MG63 (cell line): ENCODE measurements around the gene MAP3K10. TPM values are rescaled to one million over a fixed set of nuclear protein-coding genes. Genes with fewer than 3 reads are reported as not detected.
"Not testable (repeated sequence)": the region's sequence is repeated elsewhere in the genome, so short reads cannot be mapped to it uniquely, and the experiment has no call there.

Experiments
- DNase-seq: peaks from one replicate; pipeline ENCODE4 v3.0.0-alpha.2; 2020
- H3K27me3 ChIP-seq: fragments of 250-450 bp; sonication (Bioruptor Pico); 2 replicates; pipeline ENCODE4 v1.5.1; 2020; ENCODE audit warnings: mild to moderate bottlenecking, moderate library complexity
- H3K36me3 ChIP-seq: fragments of 250-450 bp; sonication (Bioruptor Pico); 2 replicates; pipeline ENCODE4 v1.5.1; 2020; ENCODE audit warnings: mild to moderate bottlenecking, moderate library complexity
- H3K4me3 ChIP-seq: fragments of 250-450 bp; sonication (Bioruptor Pico); 2 replicates; pipeline ENCODE4 v1.5.1; 2020; ENCODE audit warnings: mild to moderate bottlenecking, moderate library complexity
- H3K9me3 ChIP-seq: fragments of 250-450 bp; sonication (Bioruptor Pico); 2 replicates; pipeline ENCODE4 v1.5.1; 2020; ENCODE audit warnings: mild to moderate bottlenecking, moderate library complexity
- total RNA-seq: library from RNA; depleted of rRNA; stranded (reverse); fragments of >200 nt; shearing (Covaris generic); gene quantifications from 2 replicates; pipeline ENCODE4 v1.2.3, GENCODE V29; 2014; ENCODE audit warnings: low replicate concordance

Gene MAP3K10
- total RNA-seq, 1 experiment from 2014 or later = 13.8 TPM

DNA sequence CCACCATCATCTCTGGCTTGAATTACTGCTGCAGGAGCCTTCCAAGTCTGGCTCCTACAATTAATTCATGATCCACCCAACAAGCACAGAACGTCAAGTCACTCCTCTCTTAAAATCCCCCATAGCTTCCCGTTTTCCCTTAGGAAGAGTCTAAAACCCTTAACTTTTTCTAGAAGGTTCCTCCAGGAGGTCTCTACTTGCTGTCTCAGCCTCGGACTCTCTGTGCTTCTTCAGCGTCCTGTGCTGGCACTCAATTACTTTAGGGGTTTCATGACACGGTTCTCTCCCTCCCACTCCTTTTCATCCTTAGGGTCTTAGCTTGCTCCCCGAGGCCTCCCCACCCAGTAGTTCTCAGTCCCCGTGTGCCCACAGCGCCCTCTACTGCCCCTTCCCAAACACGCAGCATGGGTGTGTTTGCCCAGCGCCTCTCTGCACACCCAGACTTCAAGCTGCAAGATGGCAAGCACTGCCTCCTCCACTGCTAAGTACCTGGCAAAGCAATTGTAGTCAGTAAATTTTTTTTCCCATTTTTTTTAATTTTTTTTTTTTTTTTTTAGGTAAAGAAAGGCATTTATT is 25.8 kb upstream of the MAP3K10 start:
- Histone ChIP-seq H3K9me3 (no peaks in the 10 kb centered on the region), H3K36me3 (no peaks in the 10 kb centered on the region), H3K4me3 (no peak overlapping the region), H3K27me3 (no peaks in the 10 kb centered on the region)
- peak; percentile 45 for DNase-seq

DNA sequence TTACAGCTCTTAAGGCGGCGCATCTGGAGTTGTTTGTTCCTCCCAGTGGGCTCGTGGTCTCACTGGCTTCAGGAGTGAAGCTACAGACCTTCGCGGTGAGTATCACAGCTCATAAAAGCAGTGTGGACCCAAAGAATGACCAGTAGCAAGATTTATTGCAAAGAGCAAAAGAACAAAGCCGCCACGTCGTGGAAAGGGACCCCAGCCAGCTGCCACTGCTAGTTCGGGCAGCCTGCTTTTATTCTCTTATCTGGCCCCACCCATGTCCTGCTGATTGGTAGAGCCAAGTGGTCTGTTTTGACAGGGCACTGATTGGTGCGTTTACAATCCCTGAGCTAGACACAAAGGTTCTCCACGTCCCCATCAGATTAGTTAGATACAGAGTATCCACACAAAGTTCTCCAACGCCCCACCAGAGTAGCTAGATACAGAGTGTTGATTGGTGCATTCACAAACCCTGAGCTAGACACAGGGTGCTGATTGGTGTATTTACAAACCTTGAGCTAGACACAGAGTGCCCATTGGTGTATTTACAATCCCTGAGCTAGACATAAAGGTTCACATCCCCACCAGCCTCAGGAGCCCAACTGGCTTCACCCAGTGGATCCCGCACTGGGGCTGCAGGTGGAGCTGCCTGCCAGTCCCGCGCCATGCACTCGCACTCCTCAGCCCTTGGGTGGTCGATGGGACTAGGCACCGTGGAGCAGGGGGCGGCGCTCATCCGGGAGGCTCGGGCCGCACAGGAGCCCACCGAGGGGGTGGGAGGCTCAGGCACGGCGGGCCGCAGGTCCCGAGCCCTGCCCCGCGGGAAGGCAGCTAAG is 21.5 kb upstream of the MAP3K10 start:
- not testable (repeated sequence) for H3K36me3 ChIP-seq, H3K9me3 ChIP-seq, DNase-seq, H3K27me3 ChIP-seq, H3K4me3 ChIP-seq

DNA sequence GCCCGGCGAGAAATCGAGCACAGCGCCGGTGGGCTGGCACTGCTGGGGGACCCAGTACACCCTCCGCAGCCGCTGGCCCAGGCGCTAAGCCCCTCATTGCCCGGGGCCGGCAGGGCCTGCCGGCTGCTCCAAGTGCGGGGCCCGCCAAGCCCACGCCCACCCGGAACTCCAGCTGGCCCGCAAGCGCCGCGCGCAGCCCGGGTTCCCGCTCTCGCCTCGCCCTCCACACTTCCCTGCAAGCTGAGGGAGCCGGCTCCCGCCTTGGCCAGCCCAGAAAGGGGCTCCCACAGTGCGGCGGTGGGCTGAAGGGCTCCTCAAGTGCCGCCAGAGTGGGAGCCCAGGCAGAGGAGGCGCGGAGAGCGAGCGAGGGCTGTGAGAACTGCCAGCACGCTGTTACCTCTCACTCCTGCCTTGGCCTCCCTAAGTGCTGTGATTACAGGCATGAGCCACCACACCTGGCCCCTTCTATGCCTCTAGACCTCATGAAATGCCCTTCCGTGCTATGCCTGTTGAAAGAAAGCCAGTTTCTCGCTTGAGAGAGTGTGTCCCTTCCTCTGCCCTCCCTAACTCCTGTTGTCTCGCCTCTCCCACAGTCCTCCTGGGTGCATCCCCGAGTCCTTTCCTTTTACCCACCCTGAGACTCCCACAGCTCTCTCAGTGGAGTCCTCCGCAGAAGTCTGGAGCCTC is 20.8 kb upstream of the MAP3K10 start:
- H3K27me3 ChIP-seq = not testable (repeated sequence)

DNA sequence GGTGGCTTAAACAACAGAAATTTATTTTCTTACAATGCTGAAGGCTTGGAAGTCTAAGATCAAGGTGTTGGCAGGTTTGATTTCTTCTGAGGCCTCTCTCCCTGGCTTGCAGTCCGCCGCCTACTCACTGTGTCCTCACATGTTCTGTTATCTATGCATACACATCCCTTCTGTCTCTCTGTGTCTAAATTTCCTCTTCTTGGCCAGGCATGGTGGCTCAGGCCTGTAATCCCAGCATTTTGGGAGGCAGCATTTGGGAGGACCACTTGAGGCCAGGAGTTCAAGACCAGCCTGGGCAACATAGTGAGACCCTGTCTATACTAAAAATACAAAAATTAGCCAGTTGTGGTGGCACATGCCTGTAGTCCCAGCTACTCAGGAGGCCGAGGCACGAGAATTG is 19.9 kb upstream of the MAP3K10 start:
- H3K4me3 ChIP-seq, DNase-seq, H3K27me3 ChIP-seq, H3K9me3 ChIP-seq, H3K36me3 ChIP-seq: not testable (repeated sequence)

More for the DNA sequence above, 20.8 kb upstream of the MAP3K10 start:
- H3K36me3 ChIP-seq, H3K4me3 ChIP-seq, H3K9me3 ChIP-seq, DNase-seq: not testable (repeated sequence)

DNA sequence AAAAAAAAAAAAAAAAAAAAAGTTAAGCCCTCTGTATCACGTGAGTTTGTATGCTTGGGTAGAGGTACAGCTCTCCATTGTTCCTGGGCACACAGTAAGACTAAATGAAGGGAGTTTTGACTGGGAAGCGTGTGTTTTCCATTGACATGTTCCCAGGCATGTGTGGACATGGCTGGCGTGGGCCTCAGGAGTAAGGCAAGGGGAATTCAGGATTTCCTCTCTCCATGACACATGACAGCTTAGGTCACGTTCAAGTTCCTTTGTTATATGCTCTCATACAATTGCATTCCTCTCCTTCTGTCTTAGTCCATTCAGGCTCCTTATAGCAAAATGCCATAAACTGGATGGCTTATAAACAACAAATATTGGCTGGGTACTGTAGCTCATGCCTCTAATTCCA is 17.1 kb upstream of the MAP3K10 start:
- H3K9me3 ChIP-seq = peaks cover 6% of the 10 kb centered on the region; the same call in 1 of the 2 replicates
- no peak overlapping the region for H3K4me3 ChIP-seq
- DNase-seq = no peak
- H3K27me3 ChIP-seq = no peaks in the 10 kb centered on the region
- H3K36me3 ChIP-seq = no peaks in the 10 kb centered on the region

DNA sequence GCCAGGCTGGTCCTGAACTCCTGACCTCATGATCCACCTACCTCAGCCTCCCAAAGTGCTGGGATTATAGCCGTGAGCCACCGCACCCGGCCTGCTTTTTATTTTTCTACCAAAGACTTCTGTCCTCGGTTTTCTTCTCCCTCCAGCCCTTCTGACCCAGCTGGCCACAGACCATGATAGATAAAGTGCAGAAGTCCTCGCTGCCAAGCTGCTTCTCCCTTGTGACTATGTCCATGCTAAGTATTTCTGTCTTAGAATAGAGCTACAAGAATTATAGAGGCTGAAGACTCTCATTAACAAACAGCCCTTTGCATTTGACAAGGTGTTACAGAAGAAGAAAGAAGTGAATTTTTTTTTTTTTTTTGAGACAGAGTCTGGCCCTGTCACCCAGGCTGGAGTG is 15.4 kb upstream of the MAP3K10 start:
- no peak overlapping the region for H3K4me3 ChIP-seq
- no peak for DNase-seq
- peaks cover 6% of the 10 kb centered on the region; the same call in 1 of the 2 replicates for H3K9me3 ChIP-seq

DNA sequence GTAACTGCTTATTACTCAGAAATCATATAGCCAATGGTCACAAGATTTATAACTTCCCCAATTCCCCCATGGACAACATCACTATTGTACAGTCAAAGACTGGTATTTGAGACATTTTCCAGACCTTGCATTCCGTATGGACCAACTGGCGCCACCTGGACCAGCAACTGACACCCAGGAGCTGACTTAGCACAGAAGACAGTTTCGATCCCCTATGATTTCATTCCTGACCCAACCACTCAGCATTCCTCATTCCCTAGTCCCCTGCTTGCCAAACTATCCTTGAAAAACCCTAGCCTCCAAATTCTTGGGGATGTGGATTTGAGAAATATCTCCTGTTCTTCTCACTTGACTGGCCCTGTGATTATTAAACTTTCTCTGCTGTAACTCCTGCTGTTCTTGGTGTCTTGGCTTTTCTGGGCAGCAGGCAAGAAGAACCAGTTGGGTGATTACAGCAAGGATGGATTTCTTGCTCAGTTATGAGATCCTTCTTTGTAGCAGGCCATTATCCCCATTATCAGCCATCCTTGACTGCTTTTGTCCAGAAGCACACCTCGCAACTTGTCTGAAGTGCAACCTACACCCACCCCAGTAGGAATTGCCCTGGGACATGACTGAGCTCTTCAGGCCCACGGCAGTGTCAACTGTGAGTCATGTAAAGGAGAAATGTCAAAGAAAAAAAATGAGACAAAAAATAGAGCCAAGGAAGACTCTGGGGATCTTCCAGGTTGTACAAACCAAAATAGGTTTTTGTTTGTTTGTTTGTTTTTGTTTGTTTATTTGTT is 13.7 kb upstream of the MAP3K10 start:
- Histone ChIP-seq H3K9me3 (peaks cover 6% of the 10 kb centered on the region; the same call in 1 of the 2 replicates), H3K36me3 (no peaks in the 10 kb centered on the region), H3K27me3 (no peaks in the 10 kb centered on the region), H3K4me3 (no peak overlapping the region)
- no peak for DNase-seq

More for the DNA sequence above, 15.4 kb upstream of the MAP3K10 start:
- Histone ChIP-seq H3K36me3 (no peaks in the 10 kb centered on the region), H3K27me3 (no peaks in the 10 kb centered on the region)

DNA sequence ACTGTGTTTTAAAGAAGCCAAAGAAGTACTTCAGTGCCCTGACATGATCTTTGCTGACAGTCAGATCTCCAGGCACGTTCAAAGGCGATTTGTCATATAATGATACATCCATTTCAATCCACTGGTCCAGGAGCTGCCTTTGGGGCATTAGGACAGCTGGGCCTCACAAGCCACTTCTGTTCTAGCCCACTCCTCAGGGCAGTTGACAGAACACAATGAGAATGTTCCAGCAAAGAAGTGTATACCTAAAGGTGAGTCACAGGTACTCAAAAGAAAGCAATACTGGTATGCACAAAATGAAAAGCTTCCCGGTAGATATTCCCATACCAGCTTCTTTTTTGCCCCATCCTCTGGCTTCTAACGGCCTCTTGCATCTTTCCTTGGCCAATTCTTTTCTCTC is 12.5 kb upstream of the MAP3K10 start:
- DNase-seq = no peak
- no peaks in the 10 kb centered on the region for H3K36me3 ChIP-seq
- H3K4me3 ChIP-seq = no peak overlapping the region
- no peaks in the 10 kb centered on the region for H3K27me3 ChIP-seq
- H3K9me3 ChIP-seq = peaks cover 6% of the 10 kb centered on the region; the same call in 1 of the 2 replicates

DNA sequence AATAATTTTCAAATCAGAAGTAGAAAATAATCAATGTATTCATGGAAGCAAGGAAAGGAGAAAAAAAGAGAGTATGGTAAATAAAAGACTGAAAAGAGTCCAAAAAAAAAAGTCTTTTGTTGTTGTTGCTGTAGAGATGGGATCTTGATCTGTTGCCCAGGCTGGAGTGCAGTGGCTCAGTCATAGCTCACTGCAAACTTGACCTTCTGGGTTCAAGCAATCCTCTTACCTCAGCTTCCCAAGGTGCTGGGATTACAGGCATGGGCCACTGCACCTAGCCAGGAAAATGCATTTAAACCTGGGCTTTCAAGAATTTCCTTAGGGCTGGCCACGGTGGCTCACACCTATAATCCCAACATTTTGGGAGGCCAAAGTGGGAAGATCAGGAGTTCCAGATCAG is 7.0 kb upstream of the MAP3K10 start:
- no peak for DNase-seq
- H3K36me3 ChIP-seq = no peaks in the 10 kb centered on the region
- H3K27me3 ChIP-seq = no peaks in the 10 kb centered on the region
- H3K9me3 ChIP-seq = no peaks in the 10 kb centered on the region
- H3K4me3 ChIP-seq = no peak overlapping the region

DNA sequence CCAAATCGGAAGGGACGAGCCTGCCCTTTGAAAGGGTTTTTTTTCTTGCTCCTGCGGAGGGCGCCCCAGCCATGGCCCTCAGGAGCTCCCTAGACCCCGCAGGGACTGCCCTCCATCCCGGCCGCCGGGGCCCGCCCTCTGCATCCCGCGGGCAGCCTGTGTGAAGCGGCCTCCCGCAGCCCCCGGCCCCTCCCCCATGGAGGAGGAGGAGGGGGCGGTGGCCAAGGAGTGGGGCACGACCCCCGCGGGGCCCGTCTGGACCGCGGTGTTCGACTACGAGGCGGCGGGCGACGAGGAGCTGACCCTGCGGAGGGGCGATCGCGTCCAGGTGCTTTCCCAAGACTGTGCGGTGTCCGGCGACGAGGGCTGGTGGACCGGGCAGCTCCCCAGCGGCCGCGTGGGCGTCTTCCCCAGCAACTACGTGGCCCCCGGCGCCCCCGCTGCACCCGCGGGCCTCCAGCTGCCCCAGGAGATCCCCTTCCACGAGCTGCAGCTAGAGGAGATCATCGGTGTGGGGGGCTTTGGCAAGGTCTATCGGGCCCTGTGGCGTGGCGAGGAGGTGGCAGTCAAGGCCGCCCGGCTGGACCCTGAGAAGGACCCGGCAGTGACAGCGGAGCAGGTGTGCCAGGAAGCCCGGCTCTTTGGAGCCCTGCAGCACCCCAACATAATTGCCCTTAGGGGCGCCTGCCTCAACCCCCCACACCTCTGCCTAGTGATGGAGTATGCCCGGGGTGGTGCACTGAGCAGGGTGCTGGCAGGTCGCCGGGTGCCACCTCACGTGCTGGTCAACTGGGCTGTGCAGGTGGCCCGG is 815 bp downstream of the MAP3K10 start:
- peak; percentile 39 for DNase-seq
- H3K4me3 ChIP-seq = peak overlapping the region; percentile 99
- H3K9me3 ChIP-seq = no peaks in the 10 kb centered on the region
- H3K27me3 ChIP-seq = no peaks in the 10 kb centered on the region
- H3K36me3 ChIP-seq = no peaks in the 10 kb centered on the region; the same call in 1 of the 2 replicates

DNA sequence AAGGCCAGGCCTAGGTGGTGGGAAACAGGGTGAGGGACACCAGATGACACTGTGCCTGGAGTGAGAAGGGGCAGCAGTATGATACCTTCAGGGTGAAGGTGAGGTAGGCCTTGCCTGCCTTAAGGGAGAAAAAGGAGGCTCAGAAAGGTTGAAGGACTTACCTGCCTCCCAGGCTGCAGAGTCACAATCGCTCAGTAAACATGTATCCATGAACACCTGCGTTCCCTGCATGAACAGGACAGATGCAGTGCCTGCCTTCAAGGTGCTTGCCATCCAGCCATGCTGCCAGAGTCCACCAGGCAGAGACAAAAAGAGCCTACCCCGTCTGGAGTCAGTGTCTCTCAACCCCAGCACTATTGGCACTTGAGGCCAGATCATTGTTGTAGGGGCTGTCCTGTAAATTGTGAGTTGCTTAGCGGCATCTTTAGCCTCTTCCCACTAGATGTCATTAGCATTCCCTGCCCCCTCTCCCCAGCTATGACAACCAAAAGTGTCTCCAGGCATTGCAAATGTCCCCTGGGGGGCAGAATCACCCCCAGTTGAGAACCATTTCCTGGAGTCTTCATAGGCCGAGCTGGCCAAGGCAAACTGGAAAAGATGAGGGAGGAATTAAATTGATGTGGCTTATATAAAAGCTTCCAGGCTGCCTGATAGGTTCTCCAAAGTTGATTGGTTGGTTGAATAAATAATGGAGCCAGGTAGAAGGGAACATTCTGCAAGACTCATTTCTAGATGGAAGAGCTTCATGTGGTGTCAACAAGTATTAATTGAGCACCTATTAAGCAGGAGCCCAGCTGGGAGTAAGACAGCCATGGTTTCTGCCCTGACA is 1.7 kb downstream of the MAP3K10 start:
- H3K36me3 ChIP-seq = no peaks in the 10 kb centered on the region; the same call in 1 of the 2 replicates
- no peaks in the 10 kb centered on the region for H3K9me3 ChIP-seq
- H3K27me3 ChIP-seq = no peaks in the 10 kb centered on the region
- no peak for DNase-seq
- no peak overlapping the region; the same call in 1 of the 2 replicates for H3K4me3 ChIP-seq

DNA sequence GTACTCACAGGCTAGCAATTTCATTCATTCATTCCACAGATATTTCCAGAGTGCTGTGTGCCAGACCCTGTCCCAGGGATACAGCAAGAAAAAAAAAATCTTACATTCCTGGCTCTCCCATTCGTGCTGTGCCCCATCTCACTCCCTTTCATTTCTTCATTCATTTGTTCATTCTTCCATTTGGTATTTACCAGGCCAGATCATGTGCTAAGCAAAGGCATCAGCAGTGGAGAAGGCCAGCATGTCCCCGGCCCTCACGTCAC is 2.3 kb downstream of the MAP3K10 start:
- H3K36me3 ChIP-seq = no peaks in the 10 kb centered on the region; the same call in 1 of the 2 replicates
- no peaks in the 10 kb centered on the region for H3K27me3 ChIP-seq
- no peak overlapping the region for H3K4me3 ChIP-seq
- no peaks in the 10 kb centered on the region for H3K9me3 ChIP-seq
- no peak for DNase-seq

DNA sequence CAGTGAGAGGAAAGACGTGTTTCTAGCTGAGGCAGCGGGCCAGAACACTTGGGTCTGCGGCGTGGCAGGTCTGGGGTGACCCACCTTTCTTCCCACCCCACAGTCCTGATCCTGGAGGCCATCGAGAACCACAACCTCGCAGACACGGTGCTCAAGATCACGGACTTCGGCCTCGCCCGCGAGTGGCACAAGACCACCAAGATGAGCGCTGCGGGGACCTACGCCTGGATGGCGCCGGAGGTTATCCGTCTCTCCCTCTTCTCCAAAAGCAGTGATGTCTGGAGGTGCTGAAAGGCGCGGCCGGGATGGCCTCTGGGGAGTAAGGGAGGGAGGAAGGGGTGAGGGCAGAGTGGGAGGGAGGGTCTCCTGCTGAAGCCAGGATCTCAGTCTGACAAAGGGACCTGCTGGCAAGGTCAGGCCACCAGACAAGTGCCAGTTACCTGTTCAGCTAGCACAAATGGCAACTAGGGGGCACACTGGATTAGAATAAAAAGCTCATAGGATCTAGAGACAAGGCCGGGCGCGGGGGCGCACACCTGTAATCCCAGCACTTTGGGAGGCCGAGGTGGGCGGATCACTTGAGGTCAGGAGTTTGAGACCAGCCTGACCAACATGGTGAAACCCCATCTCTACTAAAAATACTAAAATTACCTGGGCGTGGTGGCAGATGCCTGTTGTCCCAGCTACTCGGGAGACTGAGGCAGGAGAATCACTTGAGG is 7.2 kb downstream of the MAP3K10 start:
- no peaks in the 10 kb centered on the region for H3K27me3 ChIP-seq
- H3K36me3 ChIP-seq = peaks cover 6% of the 10 kb centered on the region; the same call in 1 of the 2 replicates
- no peaks in the 10 kb centered on the region for H3K9me3 ChIP-seq
- H3K4me3 ChIP-seq = no peak overlapping the region
- DNase-seq = no peak

DNA sequence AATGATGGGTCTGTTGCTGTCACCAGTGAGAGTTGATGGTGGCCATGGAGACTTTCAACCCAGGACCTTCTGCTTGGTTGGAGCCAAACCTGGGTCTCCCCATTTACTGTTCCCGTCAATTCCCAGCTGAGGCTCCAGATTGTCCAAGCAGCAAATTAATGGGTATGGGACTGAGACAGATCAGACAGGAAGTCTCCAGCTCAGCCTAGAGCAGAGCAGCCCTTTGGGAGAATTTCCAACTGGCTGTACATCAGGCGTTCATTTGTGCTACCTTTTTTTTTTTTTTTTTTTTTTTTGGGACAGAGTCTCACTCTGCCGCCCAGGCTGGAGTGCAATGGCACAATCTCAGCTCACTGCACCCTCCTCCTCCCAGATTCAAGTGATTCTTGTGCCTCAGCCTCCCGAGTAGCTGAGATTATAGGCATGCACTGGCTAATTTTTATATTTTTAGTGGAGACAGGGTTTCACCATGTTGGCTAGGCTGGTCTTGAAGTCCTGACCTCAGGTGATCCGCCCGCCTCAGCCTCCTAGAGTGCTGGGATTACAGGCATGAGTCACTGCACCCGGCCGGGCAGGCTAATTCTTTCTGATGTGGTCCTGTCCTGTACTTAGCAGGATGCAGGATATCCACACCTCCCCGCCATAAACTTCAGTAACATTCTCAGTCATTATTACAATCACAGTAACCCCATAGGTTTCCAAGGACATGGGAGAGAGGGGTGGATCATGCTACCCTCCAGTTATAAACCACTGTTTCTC is 9.3 kb downstream of the MAP3K10 start:
- H3K36me3 ChIP-seq = peaks cover 7% of the 10 kb centered on the region; the same call in 1 of the 2 replicates
- peak; percentile 52 for DNase-seq
- H3K27me3 ChIP-seq = no peaks in the 10 kb centered on the region
- H3K9me3 ChIP-seq = no peaks in the 10 kb centered on the region
- no peak overlapping the region for H3K4me3 ChIP-seq
